Endothelial cell of umbilical vein (primary cell): Measurements from ENCODE around the gene MED12L. TPM values are rescaled to one million over a fixed set of nuclear protein-coding genes. Genes with fewer than 3 reads are reported as not detected.

Source experiments
- BruUV-seq: library from RNA; stranded (reverse); fragments of 400-500 nt; replicated peaks from 2 replicates; lab custom pipeline; 2021; lab: Mats Ljungman, UMichigan
- CTCF ChIA-PET: fragments of 300-600, 350-600 bp; sonication (Branson Sonifier 250); formaldehyde crosslinking; loops from one replicate; lab custom pipeline; 2021; ENCODE audit warnings: antibody characterized with exemption, inconsistent platforms; lab: Charles Lee
- POLR2A ChIA-PET: fragments of 300-600, 350-600 bp; sonication (Branson Sonifier 250); formaldehyde crosslinking; loops from one replicate; lab custom pipeline; 2021; ENCODE audit warnings: antibody characterized with exemption, inconsistent platforms; lab: Charles Lee
- DNase-seq: peaks from one replicate; pipeline ENCODE4 v3.0.0-alpha.2; 2011; ENCODE audit warnings: low read depth, low spot score
- FAIRE-seq: peaks from 2 replicates; lab custom pipeline; 2011; peaks lifted over from hg19 to GRCh38; lab: Jason Lieb, UNC
- H2AFZ ChIP-seq: 2 replicates; pipeline ENCODE4 v1.6.0; 2012; ENCODE audit warnings: low read depth, low read length, control low read depth, inconsistent platforms
- H3K27ac ChIP-seq: 2 replicates; pipeline ENCODE4 v1.5.1; 2011; ENCODE audit warnings: low read depth, mild to moderate bottlenecking, control low read depth, low read length, moderate library complexity; ENCODE audit not compliant: insufficient read depth
- H3K27me3 ChIP-seq, 2 experiments: 2 replicates each; pipeline versions ENCODE4 v1.6.0 to v1.6.1; 2011; ENCODE audit warnings: low read length in 2 of 2, mixed read lengths in 1 of 2; ENCODE audit not compliant: control insufficient read depth in 2 of 2, insufficient read depth in 2 of 2
- H3K36me3 ChIP-seq, 2 experiments: 2 replicates in 1 of 2; 3 replicates in 1 of 2; pipeline ENCODE4 v1.5.1; 2011; ENCODE audit warnings: low read length in 2 of 2, mild to moderate bottlenecking in 1 of 2, moderate library complexity in 1 of 2; ENCODE audit not compliant: control insufficient read depth in 2 of 2, insufficient read depth in 2 of 2; ENCODE audit errors: extremely low read depth in 1 of 2
- H3K4me1 ChIP-seq: 3 replicates; pipeline ENCODE4 v1.5.1; 2011; ENCODE audit warnings: mild to moderate bottlenecking, low read length; ENCODE audit not compliant: control insufficient read depth, insufficient read depth; ENCODE audit errors: extremely low read depth
- H3K4me2 ChIP-seq: 2 replicates; pipeline ENCODE4 v1.6.1; 2011; ENCODE audit warnings: low read length, control low read depth, mixed read lengths; ENCODE audit not compliant: insufficient read depth
- H3K4me3 ChIP-seq, 3 experiments: fragments of 200-600 bp in 1 of 3; sonication (generic), shearing (Covaris generic) in 1 of 3; replicated peaks in 1 of 3; 2 replicates each; pipeline ENCODE4 v1.5.1; 2011 to 2016; ENCODE audit warnings: control low read depth in 3 of 3, low read length in 3 of 3, mild to moderate bottlenecking in 2 of 3, inconsistent platforms in 1 of 3, low read depth in 1 of 3, moderate library complexity in 1 of 3; ENCODE audit not compliant: insufficient read depth in 1 of 3
- H3K79me2 ChIP-seq: 2 replicates; pipeline ENCODE4 v1.6.0; 2012; ENCODE audit warnings: low read length, inconsistent platforms; ENCODE audit not compliant: control insufficient read depth, insufficient read depth
- H3K9ac ChIP-seq: replicated peaks from 2 replicates; pipeline ENCODE3; 2011; ENCODE audit warnings: low read length, control low read depth; ENCODE audit not compliant: insufficient read depth; ENCODE audit errors: extremely low read depth
- H3K9me1 ChIP-seq: replicated peaks from 3 replicates; pipeline ENCODE4 v1.6.0; 2011; ENCODE audit warnings: mild to moderate bottlenecking, low read length; ENCODE audit not compliant: control insufficient read depth, insufficient read depth; ENCODE audit errors: extremely low read depth
- H3K9me3 ChIP-seq: replicated peaks from 2 replicates; pipeline ENCODE4 v1.5.1; 2012; ENCODE audit warnings: low read length, inconsistent platforms; ENCODE audit not compliant: control insufficient read depth, insufficient read depth
- H4K20me1 ChIP-seq: replicated peaks from 2 replicates; pipeline ENCODE3; 2011; ENCODE audit warnings: mild to moderate bottlenecking, low read length; ENCODE audit not compliant: control insufficient read depth, insufficient read depth; ENCODE audit errors: extremely low read depth
- CTCF ChIP-seq, 2 donors: IDR thresholded peaks; 1 replicate in 1 of 2; 2 replicates in 1 of 2; pipeline ENCODE4 v1.5.1; 2011; ENCODE audit warnings: low read length in 2 of 2, mild to moderate bottlenecking in 2 of 2, moderate library complexity in 2 of 2, control low read depth in 1 of 2, inconsistent platforms in 1 of 2, low read depth in 1 of 2; ENCODE audit not compliant: insufficient read depth in 1 of 2; ENCODE audit errors: extremely low read depth in 1 of 2
- EZH2 ChIP-seq: IDR thresholded peaks from 2 replicates; pipeline ENCODE4 v1.6.1; 2012; ENCODE audit warnings: borderline replicate concordance, low read depth, mild to moderate bottlenecking, moderate library complexity, low read length, inconsistent platforms; ENCODE audit not compliant: severe bottlenecking
- FOS ChIP-seq: IDR thresholded peaks from 2 replicates; pipeline ENCODE4 v1.6.1; 2011; ENCODE audit warnings: mild to moderate bottlenecking, low read length, moderate library complexity, borderline replicate concordance; ENCODE audit not compliant: insufficient read depth
- GATA2 ChIP-seq: IDR thresholded peaks from 2 replicates; pipeline ENCODE4 v1.7.0; 2011; ENCODE audit warnings: low read depth, mild to moderate bottlenecking, moderate library complexity, mixed read lengths, low read length; ENCODE audit not compliant: insufficient read length, insufficient read depth
- JUN ChIP-seq: IDR thresholded peaks from 2 replicates; pipeline ENCODE4 v1.6.1; 2011; ENCODE audit warnings: borderline replicate concordance, low read depth; ENCODE audit not compliant: insufficient read length, insufficient read depth
- MAX ChIP-seq: IDR thresholded peaks from 2 replicates; pipeline ENCODE4 v1.6.1; 2011; ENCODE audit not compliant: insufficient read depth, insufficient read length
- MYC ChIP-seq: IDR thresholded peaks from one replicate; pipeline ENCODE4 v1.6.1; 2011; ENCODE audit warnings: mild to moderate bottlenecking, low read depth, low read length
- POLR2A ChIP-seq: IDR thresholded peaks from 2 replicates; pipeline ENCODE4 v1.6.1; 2012; ENCODE audit warnings: low read depth, mild to moderate bottlenecking, control low read depth, low read length
- POLR2AphosphoS5 ChIP-seq: IDR thresholded peaks from 2 replicates; pipeline ENCODE4 v1.6.1; 2012; ENCODE audit warnings: low read depth, mild to moderate bottlenecking, control low read depth, low read length, moderate library complexity; ENCODE audit not compliant: insufficient read depth
- dilution Hi-C: fragments of 300-500 bp; cut with MboI; formaldehyde crosslinking; loops from one replicate; pipeline ENCODE4 v1.15.0; 2019; ENCODE audit warnings: low sequenced_read_pairs; ENCODE audit not compliant: extremely low pct_ligation_motif_present
- intact Hi-C: fragments of 100-400 bp; cut with micrococcal nuclease; formaldehyde crosslinking; loops from one replicate; pipeline ENCODE4 v1.10.0; 2022
- polyA plus RNA-seq, 4 experiments: library from polyadenylated mRNA; depleted of rRNA in 3 of 4; stranded (reverse) in 3 of 4; unstranded in 1 of 4; fragments of >200 nt; gene quantifications; 2 replicates each; pipeline versions ENCODE4 v1.2.1 to v1.2.3, GENCODE V29; 2011 to 2012; ENCODE audit warnings: missing spikeins in 1 of 4
- total RNA-seq: library from RNA; stranded (reverse); gene quantifications from 2 replicates; pipeline ENCODE4 v1.2.3, GENCODE V29; 2021

The MED12L gene
- total and polyA plus RNA-seq, 2 donors (not counting 3 experiments of a cell fraction or from before 2014, with no cell fraction given), result 0.03 to 0.27 TPM

- intact Hi-C loops, result no loop called here
- no peak overlapping the region for H3K9ac ChIP-seq
- no peak overlapping the region for H3K27ac ChIP-seq
- dilution Hi-C loops, result no loop called here
- no peaks in the 10 kb centered on the region for H3K79me2 ChIP-seq
- H4K20me1 ChIP-seq, result no peaks in the 10 kb centered on the region
- H3K36me3 ChIP-seq, result no peaks in the 10 kb centered on the region
- no peak overlapping the region for H2AFZ ChIP-seq
- FAIRE-seq, result no peak
- no peak overlapping the region for H3K4me2 ChIP-seq
- no peak for TF ChIP-seq CTCF (IDR thresholded peaks at IDR 0.05; ENCODE audit: extremely low read depth in 1 of 2, insufficient read depth in 1 of 2, low read depth in 1 of 2, low read length in 2 of 2)
- TF ChIP-seq MYC, result no peak
- no peak for TF ChIP-seq JUN
- TF ChIP-seq EZH2, result no peak
- no peak for TF ChIP-seq POLR2AphosphoS5
- TF ChIP-seq MAX, result no peak
- TF ChIP-seq FOS, result no peak
- TF ChIP-seq POLR2A, result no peak
- no peak for TF ChIP-seq GATA2
- ChIA-PET POLR2A (no interaction called here), CTCF (no interaction called here)
- no peaks in the 10 kb centered on the region for H3K9me3 ChIP-seq
- no peak for DNase-seq
- no peak overlapping the region for H3K4me3 ChIP-seq
- no peaks in the 10 kb centered on the region for H3K4me1 ChIP-seq
- no peaks in the 10 kb centered on the region for H3K9me1 ChIP-seq
- no TSS peak for BruUV-seq
- H3K27me3 ChIP-seq, result peaks cover 0 to 2% of the 10 kb centered on the region in 2 experiments
Measured at GRCh38 chr3:151062611-151063010, 22.9 kb upstream of the MED12L start.
